NCI-H524 (cell line): ENCODE measurements around the gene CFLAR.
"Not testable (repeated sequence)": the region's sequence is repeated elsewhere in the genome, so short reads cannot be mapped to it uniquely, and the experiment has no call there.

Source experiments
- DNase-seq, 2 experiments: peaks; one replicate each; lab custom pipeline; 2025; lab: John Stamatoyannopoulos, UW

CFLAR gene

DNA sequence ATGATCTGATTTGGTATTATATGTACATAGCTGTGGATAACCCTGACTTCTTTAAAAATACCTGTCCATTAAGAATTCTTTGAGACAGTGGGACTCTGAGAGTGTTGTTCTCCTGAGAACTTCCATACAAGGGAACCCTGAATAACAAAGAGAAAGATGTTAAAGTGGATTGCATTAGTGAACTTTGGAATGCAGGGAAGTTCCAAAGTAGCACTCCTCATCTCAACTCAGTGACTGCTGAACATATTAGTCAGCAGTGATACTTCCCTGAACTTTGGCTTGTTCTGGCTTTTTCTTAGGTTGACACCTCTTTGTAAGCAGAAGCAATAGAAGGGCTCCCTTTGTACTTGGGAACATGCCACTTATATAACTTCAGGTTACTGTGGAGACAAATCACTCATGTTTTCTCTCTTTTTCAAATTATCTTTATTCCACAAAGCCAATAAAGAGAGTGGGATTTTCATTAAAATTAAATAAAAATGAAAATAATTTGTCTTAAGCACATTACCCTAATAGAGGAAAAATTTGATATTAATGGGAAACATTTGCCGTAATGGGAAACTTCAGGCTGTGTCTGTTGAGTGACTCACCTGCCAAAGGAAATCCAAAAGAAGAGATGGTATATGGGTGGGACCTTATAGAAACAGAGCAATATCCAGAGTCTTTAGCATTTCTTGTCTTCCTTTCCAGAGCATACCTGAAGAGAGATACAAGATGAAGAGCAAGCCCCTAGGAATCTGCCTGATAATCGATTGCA lies 33.3 kb downstream of the CFLAR start:
- DNase-seq: no peak

DNA sequence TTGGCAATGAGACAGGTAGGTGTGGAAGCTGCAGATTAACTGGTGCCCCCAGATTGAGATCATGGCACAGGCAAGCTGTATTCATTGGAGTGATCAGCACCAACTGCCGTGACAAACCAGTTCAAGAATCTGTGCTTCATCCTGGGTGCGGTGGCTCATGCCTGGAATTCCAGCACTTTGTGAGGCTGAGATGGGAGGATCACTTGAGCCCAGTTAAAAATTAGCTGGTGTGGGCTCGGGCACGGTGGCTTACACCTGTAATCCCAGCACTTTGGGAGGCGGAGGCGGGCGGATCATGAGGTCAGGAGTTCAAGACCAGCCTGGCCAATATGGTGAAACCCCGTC lies 33.8 kb downstream of the CFLAR start:
- not testable (repeated sequence) for DNase-seq

DNA sequence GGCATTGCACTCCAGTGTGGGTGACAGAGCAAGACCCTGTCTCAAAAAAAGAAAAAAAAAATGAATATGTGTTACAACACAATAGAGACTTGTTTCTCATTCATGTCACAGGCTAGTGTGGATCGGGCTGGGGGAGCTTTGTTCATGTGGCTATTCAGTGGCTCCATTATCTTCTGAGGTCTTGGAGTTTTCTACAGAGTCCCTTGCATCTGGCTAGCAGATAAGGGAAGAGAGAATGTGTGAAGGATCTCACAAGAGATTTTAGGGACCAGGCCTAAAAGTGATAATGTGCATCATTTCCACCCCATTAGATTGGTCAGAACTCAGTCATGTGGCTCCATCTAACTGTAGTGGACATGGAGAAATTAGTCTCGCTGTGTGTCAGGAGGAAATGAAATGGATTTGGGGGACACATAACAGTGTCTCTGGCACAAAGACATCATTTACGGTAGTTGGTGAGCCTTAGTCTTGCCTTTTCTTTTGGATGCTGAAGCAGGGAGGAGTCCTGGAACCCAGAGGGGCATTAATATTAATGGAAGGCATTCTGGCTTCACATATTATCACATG lies 34.6 kb downstream of the CFLAR start:
- DNase-seq: no peak

DNA sequence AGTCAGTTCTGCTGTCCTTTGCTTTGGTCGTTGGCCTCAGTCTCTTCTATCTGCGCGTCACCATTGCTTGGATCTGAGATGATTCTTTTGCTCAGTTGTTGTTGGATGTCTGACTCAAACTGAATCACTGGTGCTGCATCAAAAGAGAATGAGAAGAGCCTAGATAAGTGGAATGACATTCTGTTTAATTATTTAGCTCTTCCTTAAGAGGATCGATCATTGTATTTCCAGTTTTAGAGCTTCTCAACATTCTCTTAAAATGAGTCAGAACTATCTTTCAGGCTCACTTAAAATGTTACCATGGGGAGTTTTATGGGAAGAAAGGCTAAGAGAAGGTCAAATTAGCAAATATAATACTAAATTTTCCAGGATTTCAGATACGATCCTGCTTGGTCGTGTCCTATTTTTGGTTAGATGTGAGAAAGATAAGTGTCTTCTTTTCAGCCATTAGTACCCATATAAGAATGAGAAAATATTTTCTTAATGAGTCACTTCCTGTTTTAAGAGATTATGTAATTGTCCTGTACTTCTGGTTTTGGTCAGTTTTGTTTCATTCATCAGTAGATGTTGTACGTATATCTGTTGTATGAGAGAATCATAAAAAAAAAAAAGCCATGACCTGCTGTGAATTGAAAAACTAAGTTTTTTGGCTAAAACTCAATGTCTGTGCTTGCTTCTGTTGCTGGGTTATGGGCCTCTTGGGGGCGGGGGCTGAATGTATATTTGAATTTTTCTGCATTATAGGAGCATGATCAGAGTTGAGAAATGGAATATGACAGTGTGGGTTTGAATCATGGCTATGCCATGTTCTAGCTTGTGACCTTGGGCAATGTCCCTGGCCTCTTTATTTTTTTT lies 35.4 kb downstream of the CFLAR start:
- DNase-seq: no peak

DNA sequence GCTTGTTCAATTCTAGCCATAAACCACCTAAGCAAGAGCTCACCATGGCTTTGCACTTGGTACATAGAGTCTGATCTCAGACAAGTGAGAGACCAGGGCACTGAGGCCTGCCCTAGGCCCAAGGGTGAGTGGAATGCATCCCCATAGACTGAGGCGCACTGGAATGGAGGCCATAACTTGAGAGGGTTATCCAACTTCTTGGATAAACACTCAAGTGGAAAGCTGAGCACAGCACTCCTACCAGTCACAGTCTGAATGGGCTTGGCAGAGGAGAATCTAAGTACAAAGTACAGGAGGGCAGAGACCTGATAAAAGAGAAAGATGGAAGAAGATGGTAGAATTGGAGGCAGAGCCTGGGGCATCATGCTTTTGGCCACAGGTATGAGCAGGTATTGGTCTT lies 36.6 kb downstream of the CFLAR start:
- DNase-seq: peak in 1 of 2 experiments; percentile 11

GRCh38 chr2:201152999-201153815 lies 37.2 kb downstream of the CFLAR start:
- peak; percentile 85 to 95 for DNase-seq

DNA sequence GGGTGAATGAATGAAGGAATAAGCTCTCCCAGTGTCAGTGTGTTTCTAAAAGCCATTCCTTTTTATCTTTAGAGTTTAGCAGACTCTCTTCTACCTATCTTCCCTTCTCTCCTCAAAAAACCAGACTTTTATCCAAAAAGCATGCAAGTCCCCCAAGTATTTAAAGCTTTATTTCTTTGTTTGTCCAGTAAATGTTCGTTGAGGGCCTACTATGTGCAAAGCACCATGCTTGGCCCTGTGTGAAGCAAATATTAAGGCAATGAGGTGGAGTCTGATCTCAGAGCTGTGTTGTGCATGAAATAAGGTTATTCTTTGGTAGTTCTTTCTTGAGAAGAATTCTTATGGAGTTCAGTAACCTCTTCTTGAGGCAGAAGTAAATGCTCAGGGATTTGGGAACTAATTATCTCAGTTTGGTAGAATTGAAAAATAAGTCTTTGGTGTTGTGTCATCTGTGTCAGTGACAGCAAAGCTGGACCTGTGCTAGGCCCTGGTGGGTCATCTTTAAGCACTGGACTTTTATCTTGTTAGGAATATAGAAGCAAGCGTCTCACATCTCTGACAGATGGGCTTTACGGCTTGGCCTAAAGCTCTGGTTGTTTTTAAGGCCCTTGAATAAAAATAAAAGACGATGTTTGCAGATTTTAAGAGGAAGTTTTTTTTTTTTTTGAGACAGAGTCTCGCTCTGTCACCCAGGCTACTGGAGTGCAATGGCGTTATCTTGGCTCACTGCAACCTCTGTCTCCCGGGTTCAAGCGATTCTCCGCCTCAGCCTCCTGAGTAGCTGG lies 38.8 kb downstream of the CFLAR start:
- no peak for DNase-seq

DNA sequence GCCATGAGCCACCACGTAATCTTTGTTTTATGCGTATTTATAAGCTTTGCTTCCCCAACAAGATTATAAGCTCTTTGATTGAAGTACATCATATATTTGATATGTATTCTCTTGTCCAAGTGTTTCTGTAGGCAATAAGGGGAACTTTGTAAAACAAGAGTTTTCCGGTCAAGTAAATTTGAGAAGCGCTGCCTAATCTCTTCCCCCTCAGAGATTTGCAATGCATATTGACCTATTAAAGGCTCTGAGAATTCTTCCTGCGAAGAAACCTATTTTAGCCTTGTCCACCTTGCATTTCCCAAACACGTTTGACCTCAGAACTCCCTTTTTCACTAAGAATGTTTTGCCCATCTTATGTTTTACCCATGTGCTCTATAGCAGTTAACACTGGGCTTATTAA lies 40.1 kb downstream of the CFLAR start:
- no peak for DNase-seq

- no peak for DNase-seq
These were observed 40.7 kb downstream of the CFLAR start for GRCh38 chr2:201156640-201157039.

DNA sequence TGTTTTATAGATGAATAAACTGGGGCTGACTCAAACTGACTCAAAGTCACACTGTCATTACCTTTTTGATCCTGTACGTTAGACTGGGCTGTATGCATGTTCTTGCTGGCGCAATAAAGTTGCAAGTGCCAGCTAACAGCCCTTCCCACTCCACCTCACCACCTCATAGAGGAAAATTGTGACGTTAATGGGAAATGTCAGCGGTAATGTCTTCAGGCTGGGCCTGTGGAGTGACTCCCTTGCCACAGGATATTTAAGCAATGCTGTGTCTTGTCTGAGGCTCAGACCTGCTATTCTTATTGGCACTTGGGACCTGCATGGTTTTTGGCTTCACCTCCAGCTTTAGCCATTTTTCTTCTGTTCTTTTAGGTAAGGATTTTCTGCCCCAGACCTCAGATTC lies 41.7 kb downstream of the CFLAR start:
- DNase-seq: no peak

- DNase-seq: peak; percentile 56 to 74
These were observed 42.4 kb downstream of the CFLAR start for GRCh38 chr2:201158111-201158929.

DNA sequence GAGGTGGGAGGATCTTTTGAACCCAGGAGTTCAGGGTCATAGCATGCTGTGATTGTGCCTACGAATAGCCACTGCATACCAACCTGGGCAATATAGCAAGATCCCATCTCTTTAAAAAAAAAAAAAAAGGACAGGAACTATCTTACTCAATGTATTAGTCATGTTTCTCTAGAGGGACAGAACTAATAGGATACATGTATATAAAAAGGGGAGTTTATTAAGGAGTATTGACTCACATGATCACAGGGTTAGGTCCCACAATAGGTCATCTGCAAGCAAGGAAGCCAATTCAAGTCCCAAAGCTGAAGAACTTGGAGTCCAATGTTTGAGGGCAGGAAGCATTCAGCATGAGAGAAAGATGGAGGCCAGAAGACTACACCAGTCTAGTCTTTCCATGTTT lies 48.2 kb downstream of the CFLAR start:
- DNase-seq: no peak

DNA sequence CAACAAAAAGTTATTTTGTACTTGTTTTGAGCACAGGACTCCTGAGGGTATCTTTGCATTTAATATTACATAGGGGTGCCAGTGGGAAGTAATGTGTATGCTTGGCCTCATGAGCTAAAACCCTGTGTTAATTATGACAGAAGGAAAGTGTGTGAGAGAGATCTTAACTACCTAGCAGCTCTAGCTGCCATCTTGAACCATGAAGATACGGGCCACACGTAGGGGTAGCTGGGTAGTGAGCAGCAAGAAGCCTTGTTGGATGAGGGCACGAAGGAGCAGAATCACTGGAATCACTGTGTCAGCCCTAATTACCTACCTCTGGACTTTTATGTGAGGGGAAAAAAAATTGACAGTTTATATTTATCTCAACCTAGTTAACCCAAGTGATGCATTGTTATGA lies 51.6 kb downstream of the CFLAR start:
- no peak for DNase-seq

DNA sequence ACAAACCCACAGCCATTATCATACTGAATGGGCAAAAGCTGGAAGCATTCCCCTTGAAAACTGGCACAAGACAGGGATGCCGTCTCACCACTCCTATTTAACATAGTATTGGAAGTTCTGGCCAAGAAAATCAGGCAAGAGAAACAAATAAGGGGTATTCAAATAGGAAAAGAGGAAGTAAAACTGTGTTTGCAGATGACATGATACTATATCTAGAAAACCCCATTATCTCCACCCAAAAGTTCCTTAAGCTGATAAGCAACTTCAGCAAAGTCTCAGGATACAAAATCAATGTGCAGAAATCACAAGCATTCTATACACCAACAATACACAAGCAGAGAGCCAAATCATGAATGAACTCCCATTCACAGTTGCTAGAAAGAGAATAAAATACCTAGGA lies 52.5 kb downstream of the CFLAR start:
- DNase-seq: not testable (repeated sequence)

- DNase-seq: no peak
These were observed 55.4 kb downstream of the CFLAR start for GRCh38 chr2:201171259-201171814.

GRCh38 chr2:201172279-201172678 lies 56.3 kb downstream of the CFLAR start:
- no peak for DNase-seq

DNA sequence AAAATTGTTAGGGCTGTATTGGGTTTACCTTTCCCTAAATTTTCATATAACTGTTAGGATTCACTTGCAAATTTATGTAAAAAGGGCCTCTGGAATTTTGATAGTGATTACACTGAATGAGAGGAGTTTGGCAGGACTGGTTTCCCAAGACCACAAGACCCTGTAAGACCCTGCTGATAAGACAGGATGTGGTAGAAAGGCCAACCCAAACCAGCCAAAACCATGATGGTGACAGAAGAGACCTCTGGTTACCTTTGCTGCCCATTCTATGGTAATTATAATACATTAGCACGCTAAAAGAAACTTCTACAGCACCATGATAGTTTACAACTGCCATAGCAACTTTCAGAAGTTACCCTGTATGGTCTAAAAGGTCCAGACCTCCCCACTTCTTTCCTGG lies 58.7 kb downstream of the CFLAR start:
- DNase-seq: no peak

GRCh38 chr2:201176081-201176481 lies 60.1 kb downstream of the CFLAR start:
- no peak for DNase-seq

DNA sequence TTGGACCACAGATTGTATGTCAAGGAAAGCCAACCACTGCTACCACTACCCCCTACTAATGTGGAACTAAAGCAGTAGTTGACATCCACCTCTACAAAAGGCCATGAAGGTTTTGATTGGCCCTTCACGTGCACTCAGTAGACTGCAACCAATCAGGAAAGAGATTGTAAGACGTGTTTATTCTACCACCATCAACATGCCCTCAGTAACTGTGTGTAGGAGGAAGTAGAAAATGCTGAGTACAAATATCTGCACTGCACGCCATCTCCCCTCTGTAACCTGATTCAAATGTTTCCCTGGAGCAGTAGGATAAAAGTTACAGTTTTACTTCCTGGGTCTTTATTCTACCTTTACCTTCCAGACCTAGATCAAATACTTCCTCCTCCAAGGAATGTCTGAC lies 64.0 kb downstream of the CFLAR start:
- DNase-seq: no peak

- no peak for DNase-seq
These were observed 66.8 kb downstream of the CFLAR start, which contains the start of gene CASP10 for GRCh38 chr2:201182650-201183364. CASP10 (plus strand) TSS chr2:201183141; CDS start chr2:201185778, 2,637 bp downstream.
